ENCODE measurements around the gene TRAF3IP3.

Gene TRAF3IP3

GRCh38 chr1:209770636-209771415, 15.0 kb downstream of the TRAF3IP3 start:
- DNase-seq, result no peak
- TF ChIP-seq CTCF (IDR thresholded peaks at IDR 0.05; ENCODE audit: low read depth, low read length), result no peak
- Histone ChIP-seq H3K27me3 (no peaks in the 10 kb centered on the region), H3K4me1 (peaks cover 7% of the 10 kb centered on the region; the same call in 1 of the 2 replicates), H3K4me3 (ENCODE audit: low read depth, low read length) (no peak overlapping the region), H3K9me3 (no peaks in the 10 kb centered on the region), H3K36me3 (no peaks in the 10 kb centered on the region)

- no peak overlapping the region for H3K4me3 ChIP-seq (ENCODE audit: low read depth, low read length)
- no peaks in the 10 kb centered on the region for H3K27me3 ChIP-seq
- H3K9me3 ChIP-seq, result no peaks in the 10 kb centered on the region
- H3K36me3 ChIP-seq, result no peaks in the 10 kb centered on the region
- peaks cover 7% of the 10 kb centered on the region; the same call in 1 of the 2 replicates for H3K4me1 ChIP-seq
- peak; percentile 35 for DNase-seq
- TF ChIP-seq CTCF (IDR thresholded peaks at IDR 0.05; ENCODE audit: low read depth, low read length), result no peak
These were observed 16.3 kb downstream of the TRAF3IP3 start for GRCh38 chr1:209772126-209772525.

- no peaks in the 10 kb centered on the region for H3K27me3 ChIP-seq
- no peak for TF ChIP-seq CTCF (IDR thresholded peaks at IDR 0.05; ENCODE audit: low read depth, low read length)
- H3K36me3 ChIP-seq, result no peaks in the 10 kb centered on the region
- no peak for DNase-seq
- no peak overlapping the region for H3K4me3 ChIP-seq (ENCODE audit: low read depth, low read length)
- H3K9me3 ChIP-seq, result no peaks in the 10 kb centered on the region
- peaks cover 13% of the 10 kb centered on the region for H3K4me1 ChIP-seq
These were observed 18.7 kb downstream of the TRAF3IP3 start for GRCh38 chr1:209774592-209774991.

GRCh38 chr1:209775678-209776077, 19.8 kb downstream of the TRAF3IP3 start:
- no peak for TF ChIP-seq CTCF (IDR thresholded peaks at IDR 0.05; ENCODE audit: low read depth, low read length)
- H3K27me3 ChIP-seq, result no peaks in the 10 kb centered on the region
- H3K36me3 ChIP-seq, result no peaks in the 10 kb centered on the region
- peaks cover 13% of the 10 kb centered on the region for H3K4me1 ChIP-seq
- no peak overlapping the region for H3K4me3 ChIP-seq (ENCODE audit: low read depth, low read length)
- no peak for DNase-seq
- H3K9me3 ChIP-seq, result no peaks in the 10 kb centered on the region

- DNase-seq, result no peak
- no peak overlapping the region for H3K4me3 ChIP-seq (ENCODE audit: low read depth, low read length)
- no peaks in the 10 kb centered on the region for H3K36me3 ChIP-seq
- no peaks in the 10 kb centered on the region for H3K27me3 ChIP-seq
- H3K9me3 ChIP-seq, result no peaks in the 10 kb centered on the region
- TF ChIP-seq CTCF (IDR thresholded peaks at IDR 0.05; ENCODE audit: low read depth, low read length), result no peak
- peaks cover 9% of the 10 kb centered on the region for H3K4me1 ChIP-seq
These were observed 21.7 kb downstream of the TRAF3IP3 start for GRCh38 chr1:209777587-209777986.

- no peak for DNase-seq
- Histone ChIP-seq H3K9me3 (no peaks in the 10 kb centered on the region), H3K4me3 (ENCODE audit: low read depth, low read length) (no peak overlapping the region), H3K27me3 (no peaks in the 10 kb centered on the region), H3K4me1 (peaks cover 7% of the 10 kb centered on the region), H3K36me3 (no peaks in the 10 kb centered on the region)
- TF ChIP-seq CTCF (IDR thresholded peaks at IDR 0.05; ENCODE audit: low read depth, low read length), result no peak
These were observed 22.2 kb downstream of the TRAF3IP3 start for GRCh38 chr1:209778102-209778501.

Data from BE2C (cell line).